A673 (cell line): ENCODE results near the gene SMPX.

Experiments
- CTCF ChIP-seq: fragments of 300-800, 200-600 bp; sonication (generic); conservative IDR thresholded peaks from 2 replicates; pipeline ENCODE4 v1.5.1; 2017; ENCODE audit warnings: low read depth, mild to moderate bottlenecking, antibody characterized with exemption, low read length, moderate library complexity, mixed read lengths
- EZH2 ChIP-seq: fragments of 200-600 bp; sonication (generic); IDR thresholded peaks from 2 replicates; pipeline ENCODE4 v1.6.1; 2017; ENCODE audit warnings: borderline replicate concordance, low read depth, mild to moderate bottlenecking, mixed read lengths, antibody characterized with exemption, low read length; ENCODE audit not compliant: poor library complexity, severe bottlenecking

- TF ChIP-seq CTCF (no peak), EZH2 (no peak)
Observed at GRCh38 chrX:21678048-21678612, 79.8 kb downstream of the SMPX start.
